Measurements from ENCODE around the gene MBOAT2.

DNA sequence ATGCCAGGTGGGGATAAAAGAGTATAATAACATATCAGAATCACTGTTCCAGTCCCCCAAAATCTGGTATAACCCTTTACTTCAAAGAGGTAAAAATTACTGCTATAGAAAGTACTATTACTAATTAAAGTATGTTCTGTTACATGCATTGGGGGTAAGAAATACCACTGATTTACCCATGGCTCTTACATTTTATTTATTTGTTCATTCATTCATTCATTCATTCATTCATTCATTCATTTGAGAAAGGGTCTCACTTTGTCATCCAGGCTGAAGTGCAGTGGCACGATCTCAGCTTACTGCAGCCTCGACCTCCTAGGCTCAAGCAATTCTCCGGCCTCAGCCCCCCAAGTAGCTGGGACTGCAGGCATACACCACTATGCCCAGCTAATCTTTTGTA is 74.4 kb downstream of the MBOAT2 start:
- TF ChIP-seq, protein P1, sequence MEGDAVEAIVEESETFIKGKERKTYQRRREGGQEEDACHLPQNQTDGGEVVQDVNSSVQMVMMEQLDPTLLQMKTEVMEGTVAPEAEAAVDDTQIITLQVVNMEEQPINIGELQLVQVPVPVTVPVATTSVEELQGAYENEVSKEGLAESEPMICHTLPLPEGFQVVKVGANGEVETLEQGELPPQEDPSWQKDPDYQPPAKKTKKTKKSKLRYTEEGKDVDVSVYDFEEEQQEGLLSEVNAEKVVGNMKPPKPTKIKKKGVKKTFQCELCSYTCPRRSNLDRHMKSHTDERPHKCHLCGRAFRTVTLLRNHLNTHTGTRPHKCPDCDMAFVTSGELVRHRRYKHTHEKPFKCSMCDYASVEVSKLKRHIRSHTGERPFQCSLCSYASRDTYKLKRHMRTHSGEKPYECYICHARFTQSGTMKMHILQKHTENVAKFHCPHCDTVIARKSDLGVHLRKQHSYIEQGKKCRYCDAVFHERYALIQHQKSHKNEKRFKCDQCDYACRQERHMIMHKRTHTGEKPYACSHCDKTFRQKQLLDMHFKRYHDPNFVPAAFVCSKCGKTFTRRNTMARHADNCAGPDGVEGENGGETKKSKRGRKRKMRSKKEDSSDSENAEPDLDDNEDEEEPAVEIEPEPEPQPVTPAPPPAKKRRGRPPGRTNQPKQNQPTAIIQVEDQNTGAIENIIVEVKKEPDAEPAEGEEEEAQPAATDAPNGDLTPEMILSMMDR (IDR thresholded peaks at IDR 0.05; ENCODE audit: insufficient read depth, low read length, poor library complexity, severe bottlenecking), result no peak
- TF ChIP-seq EZH2phosphoT487 (conservative IDR thresholded peaks at IDR 0.05; ENCODE audit: low read length), result no peak

Data from SU-DHL-6 (cell line).